ENCODE data around the gene RAB20.
"Not testable (repeated sequence)": the region's sequence is repeated elsewhere in the genome, so short reads cannot be mapped to it uniquely, and the experiment has no call there.

The RAB20 gene

DNA sequence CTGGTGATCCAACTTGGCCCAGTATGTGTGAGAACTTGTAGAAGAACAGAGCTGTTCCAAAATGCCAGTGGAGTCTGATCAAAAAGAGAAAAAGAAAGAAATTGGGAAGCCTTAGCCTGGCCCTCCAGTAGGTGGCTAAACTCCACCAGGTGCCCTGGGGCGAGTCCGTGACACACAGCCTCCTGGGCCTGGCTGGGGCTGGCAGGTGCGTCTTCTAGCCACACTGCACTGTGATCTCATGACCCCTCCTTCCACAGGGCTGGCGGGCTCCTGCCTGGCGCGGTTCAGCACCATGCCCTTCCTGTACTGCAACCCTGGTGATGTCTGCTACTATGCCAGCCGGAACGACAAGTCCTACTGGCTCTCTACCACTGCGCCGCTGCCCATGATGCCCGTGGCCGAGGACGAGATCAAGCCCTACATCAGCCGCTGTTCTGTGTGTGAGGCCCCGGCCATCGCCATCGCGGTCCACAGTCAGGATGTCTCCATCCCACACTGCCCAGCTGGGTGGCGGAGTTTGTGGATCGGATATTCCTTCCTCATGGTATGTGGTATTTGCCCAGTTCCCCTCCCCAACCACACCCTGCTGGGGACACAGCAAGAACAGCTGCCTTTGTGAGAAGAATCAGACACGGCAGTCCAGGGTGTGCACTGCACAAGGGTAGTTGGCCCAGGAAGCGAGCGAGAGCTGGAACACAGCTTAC is 53.7 kb downstream of the RAB20 start:
- no peak for DNase-seq

DNA sequence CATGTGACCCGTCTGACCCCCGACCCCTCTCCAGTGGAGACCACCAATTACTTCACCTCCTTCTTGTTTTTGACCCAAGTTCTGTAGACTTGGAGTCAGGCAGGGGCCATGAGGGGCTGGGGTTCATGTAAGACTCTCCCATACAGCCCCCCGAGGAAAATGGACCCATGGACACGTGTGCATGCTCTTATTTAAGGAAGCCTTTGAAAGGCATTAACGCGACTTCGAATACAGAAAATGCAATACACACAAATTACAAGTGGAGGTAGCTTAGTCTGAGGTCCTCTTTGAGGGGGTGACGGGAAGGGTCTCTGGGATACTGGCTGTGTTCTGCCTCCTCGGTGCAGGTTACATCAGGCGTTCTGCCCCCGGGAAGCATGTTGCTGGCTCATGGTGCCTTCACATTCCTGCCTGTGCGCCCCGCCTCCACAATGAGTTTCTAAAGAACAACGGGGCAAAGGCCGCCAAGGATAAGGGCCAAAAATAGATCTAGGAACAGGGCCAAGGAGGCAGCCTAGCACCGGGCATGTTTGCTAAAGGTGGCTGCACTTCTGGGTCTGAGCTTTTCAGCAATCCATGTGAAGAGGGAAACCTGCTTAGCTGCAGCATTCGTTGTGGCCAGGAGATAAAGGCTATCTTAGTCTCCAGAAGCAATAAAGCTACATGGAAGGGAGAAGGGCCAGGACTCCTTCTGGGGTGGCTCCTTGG is 54.5 kb downstream of the RAB20 start:
- DNase-seq, result no peak

DNA sequence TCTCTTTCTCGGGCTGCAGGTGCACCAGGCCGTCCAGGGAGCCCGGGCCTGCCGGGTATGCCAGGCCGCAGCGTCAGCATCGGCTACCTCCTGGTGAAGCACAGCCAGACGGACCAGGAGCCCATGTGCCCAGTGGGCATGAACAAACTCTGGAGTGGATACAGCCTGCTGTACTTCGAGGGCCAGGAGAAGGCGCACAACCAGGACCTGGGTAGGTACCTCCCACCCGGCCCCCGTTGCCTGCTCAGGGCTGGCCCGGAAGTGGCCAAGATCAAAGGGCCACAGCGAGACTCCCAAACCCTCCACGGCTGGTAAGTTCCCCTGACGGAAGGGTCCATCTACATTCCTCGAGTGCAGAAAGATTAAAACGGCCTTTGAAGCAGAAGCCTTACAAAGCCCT is 55.1 kb downstream of the RAB20 start:
- no peak for DNase-seq

DNA sequence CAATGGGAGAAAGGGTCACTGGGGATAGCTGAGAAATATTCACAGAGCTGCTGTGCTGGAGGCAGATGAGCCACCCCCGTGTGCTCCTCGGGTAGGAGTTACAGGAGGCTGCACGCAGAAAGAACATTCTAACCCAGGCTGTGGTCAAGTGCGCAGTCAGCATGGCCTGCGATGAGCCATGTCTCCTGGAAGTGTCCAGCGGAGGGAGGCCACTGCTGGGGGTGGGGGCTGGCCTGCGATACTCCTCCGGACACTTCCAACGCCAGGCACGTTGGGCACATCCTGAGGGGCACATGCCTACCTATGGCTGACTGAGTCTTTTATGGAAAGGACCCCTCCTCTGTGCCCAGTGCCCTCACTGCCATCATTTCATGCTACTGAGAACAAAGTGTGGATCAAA is 55.9 kb downstream of the RAB20 start:
- DNase-seq, result no peak

DNA sequence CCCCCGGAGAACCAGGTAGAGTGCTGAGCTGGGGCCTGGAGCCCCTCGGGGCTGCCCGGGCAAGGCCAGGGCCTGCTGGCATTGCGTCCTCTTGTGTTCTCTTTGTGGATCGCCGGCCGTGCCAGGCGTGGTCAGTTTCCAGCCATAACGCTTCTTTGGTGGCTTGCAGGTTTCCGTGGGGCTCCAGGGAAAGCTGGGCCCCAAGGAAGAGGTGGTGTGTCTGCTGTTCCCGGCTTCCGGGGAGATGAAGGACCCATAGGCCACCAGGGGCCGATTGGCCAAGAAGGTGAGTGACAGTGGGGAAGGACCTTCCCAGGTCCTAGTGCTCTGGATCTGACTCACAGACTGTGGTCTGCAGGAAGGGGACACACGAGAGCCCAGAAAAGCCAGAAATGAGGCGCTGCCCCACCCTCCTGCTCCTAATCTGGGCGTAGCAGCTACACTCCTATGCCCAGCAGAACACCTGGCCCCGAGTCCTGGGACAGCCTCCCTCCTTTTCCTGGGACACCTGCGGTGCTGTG is 57.5 kb downstream of the RAB20 start:
- DNase-seq, result no peak

DNA sequence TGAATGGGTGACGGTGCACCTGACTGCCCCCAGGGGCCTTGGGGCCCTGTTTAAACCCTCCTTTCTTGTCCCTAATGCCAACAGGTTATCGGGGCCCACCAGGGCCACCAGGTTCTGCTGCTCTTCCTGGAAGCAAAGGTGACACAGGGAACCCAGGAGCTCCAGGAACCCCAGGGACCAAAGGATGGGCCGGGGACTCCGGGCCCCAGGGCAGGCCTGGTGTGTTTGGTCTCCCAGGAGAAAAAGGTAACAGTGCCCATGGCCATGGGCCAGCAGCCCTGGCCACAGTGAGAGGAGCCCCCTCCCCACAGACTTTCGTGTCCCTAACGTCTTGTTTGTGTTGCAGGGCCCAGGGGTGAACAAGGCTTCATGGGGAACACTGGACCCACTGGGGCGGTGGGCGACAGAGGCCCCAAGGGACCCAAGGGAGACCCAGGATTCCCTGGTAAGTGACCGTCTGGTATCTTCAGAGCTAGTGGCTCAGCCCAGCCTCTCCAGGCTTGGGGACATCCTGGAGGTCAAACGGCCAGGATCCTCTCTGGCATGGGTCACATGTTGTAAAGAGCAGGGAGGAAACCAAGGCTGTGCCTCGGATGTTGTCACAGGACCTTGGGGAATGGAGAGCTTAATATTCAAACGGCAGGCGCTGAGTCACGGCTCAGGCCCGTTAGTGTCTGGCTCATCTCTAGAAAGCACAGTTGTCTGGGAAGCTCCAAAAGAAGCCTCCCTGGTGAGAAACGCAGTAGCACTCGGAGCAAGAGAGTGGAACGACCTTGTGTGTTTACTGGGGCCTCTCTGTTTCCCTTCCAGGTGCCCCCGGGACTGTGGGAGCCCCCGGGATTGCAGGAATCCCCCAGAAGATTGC is 58.3 kb downstream of the RAB20 start:
- DNase-seq, result no peak

DNA sequence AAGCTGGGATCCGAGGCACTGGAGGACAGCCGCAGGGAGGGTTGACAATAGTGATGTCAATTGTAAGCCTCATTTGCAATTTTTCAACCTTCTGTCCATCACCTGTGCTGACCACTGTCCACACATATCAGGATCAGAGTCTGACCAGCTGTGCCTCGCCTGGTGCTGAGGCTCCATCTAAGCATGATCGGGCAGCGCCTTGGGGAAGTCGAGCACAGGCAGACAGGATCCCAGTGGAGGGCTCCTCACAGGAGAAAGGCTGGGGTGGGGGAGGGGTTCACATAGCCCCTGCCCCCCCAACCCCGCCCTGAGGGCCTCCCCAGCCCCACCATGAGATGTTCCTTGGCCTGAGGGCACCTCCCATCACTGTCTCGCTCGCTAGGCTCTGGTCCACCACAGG is 60.3 kb downstream of the RAB20 start:
- no peak for DNase-seq

DNA sequence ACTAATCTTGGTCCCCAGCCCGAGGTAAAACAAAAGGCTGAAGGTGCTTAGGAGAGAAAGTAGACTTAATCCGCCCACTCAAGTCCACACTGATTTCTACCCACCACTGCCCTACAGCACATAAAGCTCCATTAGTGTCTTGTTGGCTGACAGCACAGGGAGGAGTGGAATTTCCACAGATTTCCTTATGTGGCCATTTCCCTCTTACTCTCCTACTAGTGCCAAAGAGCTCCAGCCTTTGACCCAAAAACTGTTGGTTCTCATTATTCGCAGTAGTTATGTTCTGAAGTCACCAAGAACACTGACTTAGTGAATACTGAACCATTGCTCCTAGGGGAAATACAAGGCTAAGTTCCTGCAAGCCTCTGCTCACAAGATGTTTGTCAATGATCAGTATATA is 61.2 kb downstream of the RAB20 start:
- DNase-seq, result no peak

DNA sequence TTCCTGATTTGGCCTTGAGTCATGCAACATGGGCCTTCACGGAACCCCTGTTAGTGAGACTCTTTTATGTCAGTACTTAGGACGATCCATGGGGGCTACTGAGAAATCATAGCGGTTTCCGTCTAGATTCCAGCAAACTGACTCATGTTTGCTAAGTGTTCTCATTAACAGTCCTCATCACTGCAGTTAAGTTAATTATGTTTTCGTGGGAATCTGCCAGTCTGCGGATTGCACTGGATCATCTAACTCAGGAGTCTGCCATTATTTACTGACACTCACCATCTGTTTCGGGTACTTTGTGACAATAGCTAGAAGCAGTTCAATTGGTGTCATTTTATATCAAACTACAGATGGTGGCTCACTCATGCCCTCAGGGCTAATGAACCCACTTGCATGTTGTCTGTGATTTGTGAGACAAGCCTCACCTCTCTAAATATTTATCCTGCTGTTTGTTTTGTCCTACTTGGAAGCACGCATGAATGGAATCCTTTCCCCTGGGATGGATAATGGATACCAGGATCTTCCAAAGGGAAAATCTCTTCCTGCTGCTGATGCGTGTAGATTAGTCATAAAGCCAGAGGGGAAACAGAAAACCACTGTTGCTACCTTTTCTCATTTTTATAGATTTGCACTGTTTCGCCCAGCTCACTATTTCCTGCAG is 61.8 kb downstream of the RAB20 start:
- DNase-seq, result peak; percentile 96

DNA sequence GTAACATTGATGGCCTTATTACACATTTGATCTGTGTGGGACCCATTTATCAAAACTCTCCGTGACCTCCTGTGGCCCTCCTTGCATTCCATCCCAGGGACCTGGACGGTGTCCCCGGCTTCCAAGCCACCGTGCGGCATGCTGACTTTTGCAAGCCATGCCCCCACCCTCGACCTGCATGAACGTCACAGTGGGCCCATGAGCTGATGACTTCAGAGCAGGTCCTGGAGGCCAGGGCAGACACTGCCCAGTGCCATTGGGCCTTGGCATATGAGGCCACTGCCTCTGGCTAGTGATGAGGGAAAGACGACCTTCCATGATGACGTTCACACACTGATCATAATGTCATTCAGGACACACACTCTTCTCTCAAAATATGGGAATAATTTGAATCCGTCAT is 62.8 kb downstream of the RAB20 start:
- no peak for DNase-seq

DNA sequence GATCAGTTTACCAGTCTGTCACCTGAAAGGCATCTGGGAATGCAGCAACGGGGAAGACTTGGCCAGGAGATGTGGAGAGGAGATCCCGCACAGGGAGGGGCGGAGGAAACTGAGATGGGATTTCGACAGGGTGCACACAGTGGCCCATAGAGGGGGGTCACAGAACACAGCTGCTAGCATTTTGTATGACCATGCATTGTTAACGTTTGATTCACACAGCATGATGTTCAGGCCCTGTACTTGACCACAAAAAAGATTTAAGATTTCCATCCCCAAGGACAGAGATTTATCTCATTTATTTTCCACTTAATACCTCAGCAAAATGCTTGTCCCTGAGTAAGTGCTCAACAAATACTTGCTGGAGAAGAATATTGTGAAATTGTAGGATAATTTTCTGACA is 63.2 kb downstream of the RAB20 start:
- DNase-seq, result no peak

DNA sequence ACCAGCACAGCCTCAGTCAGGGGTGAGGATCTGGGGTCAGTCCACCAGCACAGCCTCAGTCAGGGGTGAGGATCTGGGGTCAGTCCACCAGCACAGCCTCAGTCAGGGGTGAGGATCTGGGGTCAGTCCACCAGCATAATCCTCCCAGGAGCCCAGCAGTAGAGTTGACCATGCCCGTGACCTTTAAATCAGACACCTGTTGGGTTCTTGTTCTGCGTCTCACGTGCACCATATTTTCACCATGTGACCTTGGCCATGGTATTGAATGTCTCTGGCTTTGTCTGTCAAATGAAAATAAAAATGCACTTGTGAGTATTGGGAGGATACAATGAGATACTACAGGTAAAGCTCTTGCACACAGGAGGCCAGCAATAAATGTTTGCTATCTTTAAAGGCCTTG is 63.6 kb downstream of the RAB20 start:
- not testable (repeated sequence) for DNase-seq

DNA sequence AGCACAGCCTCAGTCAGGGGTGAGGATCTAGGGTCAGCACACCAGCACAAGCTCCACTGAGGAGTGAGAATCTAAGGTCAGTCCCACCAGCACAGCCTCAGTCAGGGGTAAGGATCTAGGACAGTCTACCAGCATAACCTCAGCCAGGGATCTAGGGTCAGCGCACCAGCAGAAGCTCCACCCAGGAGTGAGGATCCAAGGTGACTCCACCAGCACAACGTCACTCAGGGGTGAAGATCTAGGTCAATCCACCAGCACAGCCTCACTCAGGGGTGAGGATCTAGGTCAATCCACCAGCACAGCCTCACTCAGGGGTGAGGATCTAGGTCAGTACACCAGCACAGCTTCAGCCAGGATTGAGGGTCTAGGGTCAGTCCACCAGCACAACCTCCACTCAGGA is 64.5 kb downstream of the RAB20 start:
- DNase-seq, result no peak

DNA sequence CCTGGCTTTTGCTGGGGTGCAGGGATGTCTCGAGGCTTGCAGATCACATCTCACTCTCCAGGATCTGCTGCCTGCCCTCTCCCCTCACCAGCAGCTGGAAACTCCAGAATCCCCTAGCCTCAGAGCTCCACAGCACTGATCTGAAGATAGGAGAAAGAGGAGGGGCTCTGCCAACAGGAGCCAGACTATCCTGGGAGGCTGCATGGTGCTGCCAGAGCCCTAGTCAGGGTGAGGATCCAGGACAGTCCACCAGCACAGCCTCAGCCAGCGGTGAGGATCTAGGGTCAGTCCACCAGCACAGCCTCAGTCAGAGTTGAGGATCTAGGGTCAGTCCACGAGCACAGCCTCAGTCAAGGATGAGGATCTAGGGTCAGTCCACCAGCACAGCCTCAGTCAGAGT is 65.2 kb downstream of the RAB20 start:
- no peak for DNase-seq

DNA sequence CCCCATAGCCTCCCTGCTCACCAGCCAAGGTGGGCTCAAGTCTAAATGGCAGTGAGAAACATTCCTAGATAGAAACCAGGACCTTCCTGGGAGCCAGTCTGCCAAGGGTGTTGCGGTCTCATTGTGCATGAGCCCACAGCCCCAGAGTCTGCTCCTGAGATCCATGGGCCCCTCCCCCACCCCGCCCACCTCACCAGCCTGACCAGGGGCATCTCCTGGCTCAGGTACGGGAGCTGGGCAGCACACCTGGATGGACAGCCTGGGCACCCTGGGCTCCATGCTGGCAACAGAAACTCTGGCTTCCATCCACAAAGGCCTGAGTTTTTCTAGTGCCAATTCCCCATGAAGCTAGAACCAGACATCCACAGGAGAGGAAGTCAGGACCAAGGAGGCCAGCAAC is 65.6 kb downstream of the RAB20 start:
- no peak for DNase-seq

DNA sequence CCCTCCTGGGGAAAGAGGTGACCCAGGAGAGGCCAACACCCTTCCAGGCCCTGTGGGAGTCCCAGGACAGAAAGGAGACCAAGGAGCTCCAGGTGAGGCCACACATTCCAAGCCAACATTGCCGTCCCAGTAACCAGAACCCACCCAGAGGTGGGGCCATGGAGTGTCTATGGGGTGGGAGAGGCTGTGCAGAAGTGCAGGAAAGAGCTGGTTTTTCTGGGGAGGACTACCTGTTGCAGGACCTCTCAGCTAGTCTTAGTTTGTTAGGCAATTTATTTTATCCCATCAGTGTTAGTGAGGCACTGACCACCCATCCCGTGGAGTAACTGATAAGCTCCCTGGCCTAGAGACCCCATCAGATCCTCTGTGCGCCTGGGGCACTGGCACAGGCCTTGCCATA is 66.1 kb downstream of the RAB20 start:
- DNase-seq, result no peak

DNA sequence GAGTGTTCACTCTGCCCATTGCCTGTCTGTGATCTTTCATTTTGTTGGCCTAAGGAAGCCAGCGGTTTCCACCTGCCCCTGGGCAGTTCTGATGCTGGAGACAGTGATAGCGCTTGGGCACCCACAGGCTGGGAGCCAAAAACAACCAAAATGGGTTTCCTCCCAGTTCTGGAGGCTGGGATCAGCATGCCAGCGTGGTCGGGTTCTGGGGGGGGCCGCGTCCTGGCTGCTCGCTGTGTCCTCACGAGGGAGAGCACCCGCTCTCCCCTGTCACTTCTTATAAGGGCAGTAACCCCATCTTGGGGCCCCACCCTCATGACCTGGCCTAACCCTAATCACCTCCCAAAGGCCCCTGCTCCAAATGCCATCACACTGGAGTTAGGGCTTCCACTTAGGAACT is 67.9 kb downstream of the RAB20 start:
- DNase-seq, result no peak

DNA sequence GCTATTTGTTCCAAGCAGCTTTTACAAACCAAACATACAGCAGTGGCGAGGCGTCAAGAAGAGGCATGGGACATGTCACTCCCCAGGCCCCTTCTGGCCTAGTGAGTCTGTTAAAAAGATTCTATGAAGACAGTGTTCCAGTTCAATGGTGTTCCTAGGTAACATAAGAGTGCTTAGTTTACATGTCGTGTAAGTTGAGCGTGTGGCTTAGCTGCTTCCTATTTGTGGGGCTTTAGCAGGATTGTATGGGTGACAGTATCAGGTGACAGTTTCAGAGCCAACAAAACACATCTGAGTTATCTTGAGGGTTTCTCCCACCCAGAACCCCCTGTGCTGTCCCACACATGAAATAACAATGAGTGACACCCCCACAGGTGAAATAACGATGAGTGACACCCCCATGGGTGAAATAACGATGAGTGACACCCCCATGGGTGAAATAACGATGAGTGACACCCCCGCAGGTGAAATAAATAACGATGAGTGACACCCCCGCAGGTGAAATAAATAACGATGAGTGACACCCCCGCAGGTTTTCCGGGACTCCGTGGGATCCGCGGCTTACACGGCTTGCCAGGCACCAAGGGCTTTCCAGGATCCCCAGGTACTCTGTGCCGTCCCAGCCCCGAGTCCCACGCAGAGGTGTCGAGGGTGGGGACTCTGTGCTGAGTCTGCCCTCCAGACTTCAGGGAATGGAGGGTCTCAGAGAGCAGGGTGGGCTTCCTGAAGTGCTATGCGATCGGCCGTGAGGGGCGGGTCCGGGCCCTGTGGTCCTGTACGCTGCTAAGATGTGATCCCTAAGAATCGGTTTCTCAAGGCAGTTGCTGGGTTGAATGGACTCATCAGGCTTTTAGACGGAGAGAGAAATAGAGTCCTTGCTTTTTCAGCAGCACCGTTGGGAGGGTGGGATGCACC is 68.6 kb downstream of the RAB20 start:
- no peak for DNase-seq

DNA sequence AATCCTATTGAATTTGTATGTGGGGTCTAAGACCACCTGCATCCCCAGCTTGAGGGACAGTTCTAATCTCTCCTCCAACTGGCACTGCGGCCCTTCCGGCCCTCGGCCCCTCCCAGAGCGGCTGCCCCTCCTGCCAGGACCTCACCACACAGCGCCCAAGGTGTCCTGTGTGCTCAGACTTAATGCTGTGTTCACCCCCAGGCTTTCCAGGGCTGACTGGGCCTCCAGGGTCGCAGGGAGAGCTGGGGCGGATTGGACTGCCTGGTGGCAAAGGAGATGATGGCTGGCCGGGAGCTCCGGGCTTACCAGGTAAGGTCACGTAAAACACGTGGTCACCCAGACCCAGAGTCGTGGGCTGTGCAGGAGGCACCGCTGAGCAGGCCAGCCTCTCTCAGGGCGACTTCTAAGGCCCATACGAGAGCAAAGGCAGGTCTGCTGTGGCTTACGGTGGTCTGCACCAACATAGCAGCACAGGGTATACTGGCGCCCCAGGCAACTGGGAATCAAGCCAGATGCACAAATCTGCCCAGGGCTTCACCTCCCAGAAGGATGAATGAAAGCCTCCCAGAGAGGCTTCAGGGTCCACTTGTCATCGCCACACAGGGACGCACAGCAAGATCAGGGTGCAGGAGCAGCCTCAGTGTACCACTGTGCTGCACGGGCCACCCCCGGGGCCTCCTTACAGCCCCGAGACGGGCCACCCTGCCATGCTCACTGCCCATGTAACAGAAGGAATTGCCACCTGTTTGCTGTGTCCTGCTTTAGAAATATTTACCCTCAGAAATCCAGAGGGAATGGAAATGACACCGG is 69.4 kb downstream of the RAB20 start:
- DNase-seq, result no peak

DNA sequence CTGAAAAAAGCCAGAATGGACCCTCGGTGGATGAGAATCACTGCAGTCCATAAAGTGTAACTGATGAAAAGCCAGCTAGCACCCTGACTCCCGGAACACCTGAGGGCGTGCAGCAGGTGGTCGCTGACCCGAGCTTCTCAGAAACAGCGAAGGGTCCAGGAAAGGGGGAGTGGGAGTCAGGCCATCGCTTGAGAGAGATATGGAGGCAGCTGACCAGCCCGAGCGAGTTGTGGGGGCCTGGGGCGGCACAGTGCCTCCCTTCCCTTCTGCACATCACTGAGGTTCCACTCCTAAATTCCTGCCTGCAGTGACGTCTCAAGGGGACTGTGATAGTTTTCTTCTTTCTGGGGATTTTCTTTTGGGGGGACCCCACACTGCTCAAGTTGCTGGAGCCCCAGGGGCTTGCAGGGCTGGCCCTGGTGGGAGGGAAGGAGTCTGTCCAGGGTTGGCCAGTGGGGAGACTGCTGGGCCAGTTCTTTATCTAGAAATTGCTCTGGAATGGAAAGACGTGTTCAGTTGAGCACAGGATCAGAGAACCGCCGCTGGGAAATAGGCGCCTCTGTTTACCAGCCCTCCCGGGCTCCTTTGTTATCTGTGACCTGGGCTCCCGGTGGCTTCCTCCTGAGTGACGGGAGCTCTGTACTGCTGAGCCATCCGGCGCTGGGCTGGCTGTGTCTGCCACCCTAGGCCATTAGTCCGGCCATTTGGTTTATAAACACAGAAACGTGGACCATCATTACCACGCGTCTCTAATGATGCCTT is 71.3 kb downstream of the RAB20 start:
- DNase-seq, result no peak

Data from NCI-H69 (cell line).